ENCODE measurements around the gene CRMP1. TPM values are rescaled to one million over a fixed set of nuclear protein-coding genes. Genes with fewer than 3 reads are reported as not detected.

CRMP1 gene
- total and polyA plus RNA-seq, 2 donors (not counting 3 experiments of a cell fraction or from before 2014, with no cell fraction given), result 0.06 TPM; not detected in 1

GRCh38 chr4:5891563-5892322 lies 1.1 kb downstream of the CRMP1 start:
- Histone ChIP-seq H3K9ac (replicated peaks; ENCODE audit: extremely low read depth, insufficient read depth, low read length) (no peak overlapping the region), H3K27me3 (ENCODE audit: control insufficient read depth in 2 of 2, insufficient read depth in 2 of 2, low read length in 2 of 2) (peaks cover 50 to 61% of the 10 kb centered on the region in 2 experiments), H3K9me3 (replicated peaks; ENCODE audit: control insufficient read depth, insufficient read depth, low read length) (no peaks in the 10 kb centered on the region), H3K4me2 (ENCODE audit: insufficient read depth, low read length) (no peak overlapping the region), H3K9me1 (replicated peaks; ENCODE audit: control insufficient read depth, extremely low read depth, insufficient read depth, low read length) (no peaks in the 10 kb centered on the region), H3K36me3 (ENCODE audit: control insufficient read depth in 2 of 2, extremely low read depth in 1 of 2, insufficient read depth in 2 of 2, low read length in 2 of 2) (no peaks in the 10 kb centered on the region), H2AFZ (ENCODE audit: low read depth, low read length) (no peak overlapping the region), H3K4me1 (ENCODE audit: control insufficient read depth, extremely low read depth, insufficient read depth, low read length) (no peaks in the 10 kb centered on the region), H3K79me2 (ENCODE audit: control insufficient read depth, insufficient read depth, low read length) (no peaks in the 10 kb centered on the region), H4K20me1 (replicated peaks; ENCODE audit: control insufficient read depth, extremely low read depth, insufficient read depth, low read length) (no peaks in the 10 kb centered on the region), H3K4me3 (replicated peaks in 1 of 3; ENCODE audit: insufficient read depth in 1 of 3, low read depth in 1 of 3, low read length in 3 of 3) (no peak overlapping the region), H3K27ac (ENCODE audit: insufficient read depth, low read depth, low read length) (no peak overlapping the region)
- intact Hi-C loops (cut with micrococcal nuclease) (no loop called here), dilution Hi-C loops (cut with MboI; ENCODE audit: extremely low pct_ligation_motif_present, low sequenced_read_pairs) (no loop called here)
- BruUV-seq (replicated peaks), result no TSS peak
- DNase-seq (ENCODE audit: low read depth, low spot score), result no peak
- POLR2A ChIA-PET, result no interaction called here
- TF ChIP-seq MYC (IDR thresholded peaks at IDR 0.05; ENCODE audit: low read depth, low read length) (no peak), EZH2 (IDR thresholded peaks at IDR 0.05; ENCODE audit: borderline replicate concordance, low read depth, low read length, severe bottlenecking) (peak; percentile 14)
- CTCF ChIA-PET, result interaction anchor here (1.0 kb wide), 1 partner anchor 491 kb away, joined by 3 read pairs; no protein-coding TSS in a partner anchor
- FAIRE-seq, result no peak

DNA sequence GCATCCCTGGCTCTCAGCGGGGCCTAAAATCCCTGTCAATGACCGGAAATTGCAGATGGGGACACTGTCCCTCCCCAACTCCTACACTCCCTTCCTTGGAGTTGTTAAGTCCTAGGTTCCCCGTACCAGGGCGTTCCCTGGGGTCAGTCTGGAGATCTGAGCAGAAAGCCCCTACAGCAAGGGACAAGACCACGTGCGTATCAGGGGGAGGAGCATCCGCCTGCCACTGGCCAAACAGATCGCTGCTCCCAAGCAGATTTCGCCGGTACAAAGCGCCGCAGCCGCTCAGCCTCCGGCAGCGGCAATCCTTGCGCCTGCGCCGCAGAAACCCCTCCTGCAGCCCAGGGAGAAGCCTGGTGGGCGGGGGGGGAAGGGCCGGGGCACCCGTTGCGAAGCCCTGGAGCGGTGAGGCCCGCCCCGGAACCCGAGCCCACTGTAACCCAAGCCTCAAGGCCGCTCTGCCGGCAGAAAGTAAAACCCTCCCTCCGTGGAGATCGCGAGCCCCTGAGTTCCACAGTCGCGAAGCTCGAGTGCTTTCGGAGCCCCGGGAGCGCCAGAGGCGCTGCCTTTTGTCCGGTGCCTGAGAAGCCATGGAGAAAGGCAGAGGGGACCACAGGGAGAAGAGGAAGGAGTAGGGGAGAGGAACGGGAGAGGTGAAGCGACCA lies 2.7 kb downstream of the CRMP1 start:
- no peak overlapping the region for H3K4me3 ChIP-seq (replicated peaks in 1 of 3; ENCODE audit: insufficient read depth in 1 of 3, low read depth in 1 of 3, low read length in 3 of 3)
- peaks cover 53 to 64% of the 10 kb centered on the region in 2 experiments for H3K27me3 ChIP-seq (ENCODE audit: control insufficient read depth in 2 of 2, insufficient read depth in 2 of 2, low read length in 2 of 2)
- no peaks in the 10 kb centered on the region for H3K9me3 ChIP-seq (replicated peaks; ENCODE audit: control insufficient read depth, insufficient read depth, low read length)
- H4K20me1 ChIP-seq (replicated peaks; ENCODE audit: control insufficient read depth, extremely low read depth, insufficient read depth, low read length), result no peaks in the 10 kb centered on the region
- no peaks in the 10 kb centered on the region for H3K79me2 ChIP-seq (ENCODE audit: control insufficient read depth, insufficient read depth, low read length)
- intact Hi-C loops (cut with micrococcal nuclease), result no loop called here
- BruUV-seq (replicated peaks), result no TSS peak
- DNase-seq (ENCODE audit: low read depth, low spot score) (no peak), FAIRE-seq (no peak)
- ChIA-PET POLR2A (no interaction called here), CTCF (no interaction called here)
- no peak overlapping the region for H3K4me2 ChIP-seq (ENCODE audit: insufficient read depth, low read length)
- H3K4me1 ChIP-seq (ENCODE audit: control insufficient read depth, extremely low read depth, insufficient read depth, low read length), result no peaks in the 10 kb centered on the region
- no peak for TF ChIP-seq FOS (IDR thresholded peaks at IDR 0.05; ENCODE audit: borderline replicate concordance, insufficient read depth, low read length)
- TF ChIP-seq MYC (IDR thresholded peaks at IDR 0.05; ENCODE audit: low read depth, low read length), result no peak
- TF ChIP-seq, protein P1, sequence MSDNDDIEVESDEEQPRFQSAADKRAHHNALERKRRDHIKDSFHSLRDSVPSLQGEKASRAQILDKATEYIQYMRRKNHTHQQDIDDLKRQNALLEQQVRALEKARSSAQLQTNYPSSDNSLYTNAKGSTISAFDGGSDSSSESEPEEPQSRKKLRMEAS (IDR thresholded peaks at IDR 0.05; ENCODE audit: insufficient read depth, insufficient read length), result no peak
- TF ChIP-seq EZH2 (IDR thresholded peaks at IDR 0.05; ENCODE audit: borderline replicate concordance, low read depth, low read length, severe bottlenecking), result peak; percentile 8
- TF ChIP-seq CTCF (IDR thresholded peaks at IDR 0.05; ENCODE audit: extremely low read depth in 1 of 2, insufficient read depth in 1 of 2, low read depth in 1 of 2, low read length in 2 of 2), result no peak
- H3K27ac ChIP-seq (ENCODE audit: insufficient read depth, low read depth, low read length), result no peak overlapping the region
- no peaks in the 10 kb centered on the region for H3K9me1 ChIP-seq (replicated peaks; ENCODE audit: control insufficient read depth, extremely low read depth, insufficient read depth, low read length)
- dilution Hi-C loops (cut with MboI; ENCODE audit: extremely low pct_ligation_motif_present, low sequenced_read_pairs), result no loop called here
- H2AFZ ChIP-seq (ENCODE audit: low read depth, low read length), result no peak overlapping the region
- no peaks in the 10 kb centered on the region for H3K36me3 ChIP-seq (ENCODE audit: control insufficient read depth in 2 of 2, extremely low read depth in 1 of 2, insufficient read depth in 2 of 2, low read length in 2 of 2)
- no peak overlapping the region for H3K9ac ChIP-seq (replicated peaks; ENCODE audit: extremely low read depth, insufficient read depth, low read length)
